Measurements from ENCODE around the gene F5. TPM values are rescaled to one million over a fixed set of nuclear protein-coding genes. Genes with fewer than 3 reads are reported as not detected.

F5 gene
- total and polyA plus RNA-seq, 10 of the 15 experiments (the other 5 are each of a cell fraction or from before 2014, with no cell fraction given), result under 0.01 to 3.8 (median 0.40) TPM

GRCh38 chr1:169529068-169529642 lies 57.1 kb downstream of the F5 start:
- no peak for DNase-seq (ENCODE audit: low read depth, low spot score)
- Histone ChIP-seq H3K36me3 (ENCODE audit: control insufficient read depth in 2 of 2, insufficient read depth in 2 of 2, low read length in 1 of 2) (no peaks in the 10 kb centered on the region), H3K27me3 (replicated peaks in 1 of 2; ENCODE audit: control insufficient read depth in 2 of 2, insufficient read depth in 2 of 2, low read length in 1 of 2) (no peaks in the 10 kb centered on the region), H3K4me2 (ENCODE audit: control insufficient read depth, insufficient read depth) (no peak overlapping the region), H4K20me1 (ENCODE audit: control insufficient read depth, insufficient read depth) (no peaks in the 10 kb centered on the region), H3K9ac (ENCODE audit: control insufficient read depth, insufficient read depth, low read length) (no peak overlapping the region), H3K4me3 (no peak overlapping the region), H3K9me3 (replicated peaks; ENCODE audit: control insufficient read depth, insufficient read depth, low read length) (no peaks in the 10 kb centered on the region), H2AFZ (ENCODE audit: control insufficient read depth, low read depth, low read length) (0 out of 2 replicates have a peak overlapping the region, but pooled peaks have one; percentile 13), H3K79me2 (ENCODE audit: control insufficient read depth, insufficient read depth, low read length) (no peaks in the 10 kb centered on the region), H3K27ac (ENCODE audit: control insufficient read depth, insufficient read depth) (no peak overlapping the region), H3K4me1 (ENCODE audit: control insufficient read depth, insufficient read depth, low read length) (peaks cover 10% of the 10 kb centered on the region; the same call in 1 of the 2 replicates)
- ChIA-PET POLR2A (no interaction called here), RAD21 (ENCODE audit: unreplicated experiment) (interaction anchor here (0.7 to 1.2 kb wide), 3 partner anchors 17 to 55 kb away, joined by 3 to 4 read pairs (median 3); partner anchors contain the start of gene SLC19A2), CTCF (interaction anchor here (1.0 to 1.9 kb wide), 3 partner anchors 18 to 926 kb away, joined by 3 to 6 read pairs (median 3); partner anchors contain the start of gene SLC19A2), SMC1A (ENCODE audit: uncharacterized antibody, unreplicated experiment) (interaction anchor here (1.0 to 1.1 kb wide), 2 partner anchors 16 to 17 kb away, joined by 3 read pairs; no protein-coding TSS in a partner anchor)
- no TSS peak for BruUV-seq (replicated peaks)
- TF ChIP-seq MEF2A (IDR thresholded peaks at IDR 0.05; ENCODE audit: insufficient read depth, low read depth, low read length), result no peak
- TF ChIP-seq ZNF24 (IDR thresholded peaks at IDR 0.05), result no peak
- TF ChIP-seq FOXM1 (IDR thresholded peaks at IDR 0.05; ENCODE audit: low read depth, low read length), result no peak
- no peak for TF ChIP-seq NFIC (IDR thresholded peaks at IDR 0.05; ENCODE audit: low read depth, low read length)
- TF ChIP-seq NRF1 (conservative IDR thresholded peaks at IDR 0.05; ENCODE audit: low read depth, low read length), result no peak
- TF ChIP-seq NBN (IDR thresholded peaks at IDR 0.05), result no peak
- in situ Hi-C loops (cut with MboI) (no loop called here), intact Hi-C loops (cut with micrococcal nuclease; ENCODE audit: unreplicated experiment) (loop anchor here (5.0 kb wide), 1 partner anchor 42 kb away; the partner anchor contains the start of gene SLC19A2)
- no peak for FAIRE-seq
- ATAC-seq, result peak; percentile 33
- 57% methylated on average over 3 of the region's 3 CpGs for WGBS (ENCODE audit: insufficient coverage, insufficient replicate concordance, low lambda C conversion rate, missing lambda C conversion rate)

All from GM12878 (cell line).